Keratinocyte (primary cell): ENCODE data around the gene SETD7.

Experiments
- CTCF ChIP-seq, 3 experiments: IDR thresholded peaks in 1 of 3; conservative IDR thresholded peaks in 1 of 3; optimal IDR thresholded peaks in 1 of 3; 2 replicates in 2 of 3; 3 replicates in 1 of 3; pipeline versions ENCODE3 to v1.5.1; 2011; ENCODE audit warnings: low read length in 3 of 3, mild to moderate bottlenecking in 3 of 3, moderate library complexity in 2 of 3, control low read depth in 1 of 3, inconsistent platforms in 1 of 3; ENCODE audit not compliant: insufficient read depth in 2 of 3; ENCODE audit errors: extremely low read depth in 1 of 3
- EZH2 ChIP-seq: IDR thresholded peaks from one replicate; pipeline ENCODE4 v1.6.1; 2012; ENCODE audit warnings: inconsistent platforms, mild to moderate bottlenecking, low read length, moderate library complexity

- no peak for TF ChIP-seq CTCF (optimal IDR thresholded peaks at IDR 0.05 in 1 of 3, IDR thresholded peaks at IDR 0.05 in 1 of 3, conservative IDR thresholded peaks at IDR 0.05 in 1 of 3; ENCODE audit: extremely low read depth in 1 of 3, insufficient read depth in 2 of 3, low read length in 3 of 3)
- no peak for TF ChIP-seq EZH2
Measured at GRCh38 chr4:139465922-139466321, 90.1 kb downstream of the SETD7 start.
